ENCODE results near the gene ASMTL. TPM values are rescaled to one million over a fixed set of nuclear protein-coding genes. Genes with fewer than 3 reads are reported as not detected.
A peak's percentile ranks its signal among the peaks of the same experiment; 100 is the strongest.
"Not testable (repeated sequence)": the region's sequence is repeated elsewhere in the genome, so short reads cannot be mapped to it uniquely, and the experiment has no call there.

The ASMTL gene
- total RNA-seq, 1 donor from 2014 or later: 19.1 TPM

DNA sequence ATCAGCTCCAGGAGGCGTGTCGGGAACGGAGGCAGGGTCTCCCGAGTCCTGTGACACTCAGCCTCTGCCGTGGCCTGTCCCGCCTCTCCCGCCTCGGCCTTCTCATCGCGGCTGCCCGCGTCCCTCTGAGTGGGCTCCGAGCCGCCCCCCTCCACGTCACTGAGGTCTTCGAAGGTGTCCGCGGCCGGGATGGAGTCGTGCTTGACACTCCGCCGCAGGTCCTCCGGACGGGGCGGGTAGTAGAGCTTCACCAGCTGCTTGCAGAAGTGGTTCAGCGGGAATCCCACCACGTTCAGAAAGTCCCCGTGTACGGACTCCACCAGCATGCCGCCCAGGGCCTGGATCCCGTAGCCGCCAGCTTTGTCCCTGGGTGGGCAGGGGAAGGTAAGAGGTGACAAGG is 25.0 kb downstream of the ASMTL start:
- Histone ChIP-seq H3K36me3 (peaks cover 46% of the 10 kb centered on the region), H3K4me1 (no peaks in the 10 kb centered on the region), H3K27ac (no peak overlapping the region), H3K27me3 (ENCODE audit: low read depth) (no peaks in the 10 kb centered on the region), H3K9me3 (peaks cover 2% of the 10 kb centered on the region), H3K4me3 (no peak overlapping the region)
- peak in 1 of 2 donors; percentile 16 for ATAC-seq
- intact Hi-C loops (cut with DNase I): no loop called here
- TF ChIP-seq CTCF (IDR thresholded peaks at IDR 0.05): no peak
- peak; percentile 43 for DNase-seq

GRCh38 chrX:1426321-1426720 is 26.4 kb downstream of the ASMTL start:
- H3K4me3 ChIP-seq; ATAC-seq; H3K4me1 ChIP-seq; H3K27me3 ChIP-seq (ENCODE audit: low read depth); H3K27ac ChIP-seq; intact Hi-C loops (cut with DNase I): not testable (repeated sequence)
- H3K36me3 ChIP-seq: peaks cover 54% of the 10 kb centered on the region
- H3K9me3 ChIP-seq: peaks cover 14% of the 10 kb centered on the region
- peak; percentile 24 for DNase-seq

DNA sequence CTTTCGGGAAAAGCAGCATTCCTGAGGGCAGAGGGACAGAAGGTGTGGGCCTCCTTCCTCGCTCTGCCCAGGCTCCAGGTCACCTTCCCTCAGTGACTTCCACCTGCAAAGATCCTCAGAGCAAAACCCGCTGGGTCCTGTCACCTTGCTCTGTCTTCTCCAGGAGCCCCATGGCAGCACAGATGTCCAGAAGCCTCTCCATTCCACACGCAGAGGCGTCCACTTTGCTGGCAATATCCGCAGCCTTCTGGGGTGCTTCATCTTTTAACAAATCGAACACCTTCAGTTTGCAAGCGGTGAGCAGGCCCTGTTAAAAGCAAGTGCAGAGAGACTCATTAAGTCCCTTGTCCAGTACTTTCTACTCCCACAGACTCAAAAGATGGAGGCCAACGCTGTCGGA is 27.3 kb downstream of the ASMTL start:
- H3K9me3 ChIP-seq: peaks cover 14% of the 10 kb centered on the region
- ATAC-seq (no peak), DNase-seq (peak; percentile 22)
- peaks cover 56% of the 10 kb centered on the region for H3K36me3 ChIP-seq
- H3K4me1 ChIP-seq: no peaks in the 10 kb centered on the region
- intact Hi-C loops (cut with DNase I): no loop called here
- no peak overlapping the region for H3K27ac ChIP-seq
- H3K27me3 ChIP-seq (ENCODE audit: low read depth): no peaks in the 10 kb centered on the region
- TF ChIP-seq CTCF (IDR thresholded peaks at IDR 0.05): no peak
- H3K4me3 ChIP-seq: no peak overlapping the region

DNA sequence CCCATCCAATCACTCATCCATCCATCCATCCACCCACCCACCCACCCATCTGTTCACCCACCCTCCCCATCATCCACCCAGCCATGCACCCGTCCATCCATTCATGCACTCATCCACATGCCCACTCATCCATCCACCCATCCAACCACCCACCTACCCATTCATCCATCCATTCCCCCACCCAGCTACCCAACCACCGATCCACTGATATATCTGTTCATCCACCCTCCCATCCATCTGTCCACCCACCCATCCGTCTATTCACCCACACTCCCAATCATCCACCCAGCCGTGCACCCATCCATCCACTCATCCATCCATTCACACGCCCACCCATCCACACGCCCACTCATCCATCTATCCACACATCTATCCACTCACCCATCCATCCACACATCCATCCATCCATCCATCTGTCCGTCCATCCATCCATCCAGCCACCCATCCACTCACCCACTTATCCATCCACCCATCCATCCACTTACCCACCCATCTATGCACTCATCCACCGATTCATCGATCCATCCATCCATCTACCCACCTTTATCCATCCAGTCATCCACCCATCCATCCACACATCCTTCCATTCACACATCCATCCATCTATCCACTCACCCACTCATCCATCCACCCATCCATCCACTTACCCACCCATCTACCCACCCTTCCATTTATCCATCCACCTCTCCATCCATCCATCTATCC is 28.4 kb downstream of the ASMTL start:
- intact Hi-C loops (cut with DNase I): no loop called here
- peaks cover 50% of the 10 kb centered on the region for H3K36me3 ChIP-seq
- H3K27me3 ChIP-seq (ENCODE audit: low read depth): no peaks in the 10 kb centered on the region
- TF ChIP-seq CTCF (IDR thresholded peaks at IDR 0.05): no peak
- ATAC-seq (no peak), DNase-seq (peak; percentile 21)
- H3K27ac ChIP-seq: no peak overlapping the region
- H3K4me1 ChIP-seq: no peaks in the 10 kb centered on the region
- peaks cover 14% of the 10 kb centered on the region for H3K9me3 ChIP-seq
- no peak overlapping the region for H3K4me3 ChIP-seq

DNA sequence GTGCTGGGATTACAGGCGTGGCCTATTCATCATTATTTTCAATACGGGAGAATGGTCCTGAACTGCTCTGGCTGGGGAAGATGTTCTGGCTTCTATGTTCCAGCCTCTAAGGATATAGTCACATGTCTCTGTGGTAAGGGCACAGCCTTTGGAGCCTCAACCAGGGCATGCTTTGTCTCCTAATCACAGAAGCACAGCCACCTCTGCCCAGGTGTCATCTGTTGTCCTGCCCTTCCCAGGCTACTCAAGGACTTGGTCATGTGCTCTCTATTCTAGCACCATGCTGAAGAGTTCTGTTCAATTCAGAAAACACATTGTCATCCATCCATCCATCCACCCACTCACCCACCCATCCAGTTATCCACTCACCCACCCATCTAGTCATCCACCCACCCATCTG is 29.5 kb downstream of the ASMTL start:
- Histone ChIP-seq H3K27ac (no peak overlapping the region), H3K9me3 (peaks cover 19% of the 10 kb centered on the region), H3K27me3 (ENCODE audit: low read depth) (no peaks in the 10 kb centered on the region), H3K36me3 (peaks cover 61% of the 10 kb centered on the region), H3K4me1 (no peaks in the 10 kb centered on the region), H3K4me3 (no peak overlapping the region)
- TF ChIP-seq CTCF (IDR thresholded peaks at IDR 0.05): no peak
- DNase-seq (peak; percentile 1), ATAC-seq (no peak)
- intact Hi-C loops (cut with DNase I): no loop called here

DNA sequence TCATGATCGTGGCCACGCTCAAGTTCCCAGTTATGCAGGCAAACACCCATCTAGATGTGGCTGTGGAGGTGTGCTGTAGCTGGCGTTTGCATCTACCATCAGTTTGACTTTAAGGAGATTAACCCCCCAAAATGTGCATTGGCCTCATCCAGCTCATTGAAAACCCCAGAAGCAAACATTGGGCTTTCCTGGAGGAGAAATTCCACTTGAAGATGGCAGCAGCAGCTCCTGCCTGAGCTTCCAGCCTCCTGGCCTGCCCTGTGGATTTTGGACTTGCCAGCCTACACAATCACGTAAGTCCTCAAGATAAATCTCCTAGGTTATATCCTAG is 30.6 kb downstream of the ASMTL start:
- no peak for TF ChIP-seq CTCF (IDR thresholded peaks at IDR 0.05)
- peaks cover 60% of the 10 kb centered on the region for H3K36me3 ChIP-seq

More for the DNA sequence above, 30.6 kb downstream of the ASMTL start:
- no peak for ATAC-seq
- Histone ChIP-seq H3K27me3 (ENCODE audit: low read depth) (no peaks in the 10 kb centered on the region), H3K9me3 (peaks cover 21% of the 10 kb centered on the region), H3K4me1 (no peaks in the 10 kb centered on the region), H3K27ac (no peak overlapping the region), H3K4me3 (no peak overlapping the region)
- peak; percentile 2 for DNase-seq
- intact Hi-C loops (cut with DNase I): no loop called here
